8988T (cell line): Measurements from ENCODE around the gene CENPI.
"Not testable (repeated sequence)": the region's sequence is repeated elsewhere in the genome, so short reads cannot be mapped to it uniquely, and the experiment has no call there.

ENCODE experiments used
- DNase-seq: peaks from one replicate; pipeline ENCODE4 v3.0.0; 2011

Gene CENPI, protein sequence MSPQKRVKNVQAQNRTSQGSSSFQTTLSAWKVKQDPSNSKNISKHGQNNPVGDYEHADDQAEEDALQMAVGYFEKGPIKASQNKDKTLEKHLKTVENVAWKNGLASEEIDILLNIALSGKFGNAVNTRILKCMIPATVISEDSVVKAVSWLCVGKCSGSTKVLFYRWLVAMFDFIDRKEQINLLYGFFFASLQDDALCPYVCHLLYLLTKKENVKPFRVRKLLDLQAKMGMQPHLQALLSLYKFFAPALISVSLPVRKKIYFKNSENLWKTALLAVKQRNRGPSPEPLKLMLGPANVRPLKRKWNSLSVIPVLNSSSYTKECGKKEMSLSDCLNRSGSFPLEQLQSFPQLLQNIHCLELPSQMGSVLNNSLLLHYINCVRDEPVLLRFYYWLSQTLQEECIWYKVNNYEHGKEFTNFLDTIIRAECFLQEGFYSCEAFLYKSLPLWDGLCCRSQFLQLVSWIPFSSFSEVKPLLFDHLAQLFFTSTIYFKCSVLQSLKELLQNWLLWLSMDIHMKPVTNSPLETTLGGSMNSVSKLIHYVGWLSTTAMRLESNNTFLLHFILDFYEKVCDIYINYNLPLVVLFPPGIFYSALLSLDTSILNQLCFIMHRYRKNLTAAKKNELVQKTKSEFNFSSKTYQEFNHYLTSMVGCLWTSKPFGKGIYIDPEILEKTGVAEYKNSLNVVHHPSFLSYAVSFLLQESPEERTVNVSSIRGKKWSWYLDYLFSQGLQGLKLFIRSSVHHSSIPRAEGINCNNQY

DNA sequence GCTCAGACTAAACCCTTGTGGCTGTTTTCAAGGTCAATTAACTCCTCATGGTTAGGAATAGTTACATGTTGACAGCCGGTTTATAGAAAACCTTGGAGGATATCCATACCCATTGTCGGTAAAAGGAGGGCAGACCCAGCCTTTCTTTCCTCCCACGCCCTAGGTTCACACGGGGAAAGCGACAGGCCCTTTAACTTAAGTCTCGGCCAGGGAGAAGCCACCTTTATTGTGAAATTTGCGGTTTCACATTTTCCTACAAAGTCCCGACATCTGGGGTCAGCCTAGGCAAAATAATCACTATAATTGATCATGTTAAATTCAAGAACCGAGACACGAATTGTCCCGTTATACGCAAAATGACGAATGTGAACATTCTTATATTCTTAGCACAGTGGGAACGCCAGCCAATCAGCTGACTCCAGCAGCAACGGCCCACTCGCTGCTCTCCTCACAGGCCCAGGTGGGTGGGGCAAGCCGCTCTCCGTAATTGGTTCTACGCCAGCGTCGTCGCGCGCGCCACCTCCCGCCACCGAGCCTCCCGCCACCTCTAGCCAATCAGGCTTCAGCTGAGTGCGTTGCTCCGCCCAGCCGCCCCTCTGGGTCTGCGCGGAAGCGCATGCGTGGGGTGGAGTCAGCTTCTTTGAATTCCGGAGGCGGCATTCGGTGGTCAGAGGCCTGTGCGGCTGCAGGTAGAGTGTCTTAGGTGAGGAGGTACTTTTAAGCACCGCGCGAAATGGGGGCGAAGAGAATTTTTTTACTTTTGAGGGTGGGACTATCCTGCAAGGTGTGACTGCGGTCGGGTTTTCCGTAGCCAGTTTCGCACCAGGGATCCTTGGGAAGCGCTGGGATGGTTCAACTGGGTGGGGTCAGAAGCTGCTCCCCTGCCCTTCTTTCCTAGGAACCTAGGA, at the start of gene CENPI:
Gene CENPI, plus strand, starts transcription at position 659 of the 908 bp plus-strand sequence. CDS start 2,867 bp downstream, outside the sequence.
- peak; percentile 56 for DNase-seq

DNA sequence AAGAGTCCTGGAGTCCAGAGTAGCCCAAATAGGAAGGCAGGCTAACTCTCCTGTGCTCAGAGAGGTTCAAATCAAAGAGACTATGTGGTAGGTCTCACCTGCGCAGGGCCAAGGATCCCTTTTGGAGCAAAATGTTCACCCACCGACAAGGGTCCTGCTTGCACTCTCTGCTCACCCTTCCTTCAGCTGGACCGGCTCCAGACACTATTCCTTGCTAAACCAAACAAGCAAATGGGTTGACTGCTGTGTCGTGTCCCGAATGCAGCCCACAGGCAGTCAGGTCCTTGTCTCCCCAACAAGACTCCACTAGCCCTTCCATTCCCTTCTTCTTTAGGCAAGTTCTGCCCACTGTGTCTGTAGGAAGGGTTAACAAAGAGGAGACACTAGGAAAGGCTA, 46.9 kb upstream of the CENPI start:
- DNase-seq, result no peak

DNA sequence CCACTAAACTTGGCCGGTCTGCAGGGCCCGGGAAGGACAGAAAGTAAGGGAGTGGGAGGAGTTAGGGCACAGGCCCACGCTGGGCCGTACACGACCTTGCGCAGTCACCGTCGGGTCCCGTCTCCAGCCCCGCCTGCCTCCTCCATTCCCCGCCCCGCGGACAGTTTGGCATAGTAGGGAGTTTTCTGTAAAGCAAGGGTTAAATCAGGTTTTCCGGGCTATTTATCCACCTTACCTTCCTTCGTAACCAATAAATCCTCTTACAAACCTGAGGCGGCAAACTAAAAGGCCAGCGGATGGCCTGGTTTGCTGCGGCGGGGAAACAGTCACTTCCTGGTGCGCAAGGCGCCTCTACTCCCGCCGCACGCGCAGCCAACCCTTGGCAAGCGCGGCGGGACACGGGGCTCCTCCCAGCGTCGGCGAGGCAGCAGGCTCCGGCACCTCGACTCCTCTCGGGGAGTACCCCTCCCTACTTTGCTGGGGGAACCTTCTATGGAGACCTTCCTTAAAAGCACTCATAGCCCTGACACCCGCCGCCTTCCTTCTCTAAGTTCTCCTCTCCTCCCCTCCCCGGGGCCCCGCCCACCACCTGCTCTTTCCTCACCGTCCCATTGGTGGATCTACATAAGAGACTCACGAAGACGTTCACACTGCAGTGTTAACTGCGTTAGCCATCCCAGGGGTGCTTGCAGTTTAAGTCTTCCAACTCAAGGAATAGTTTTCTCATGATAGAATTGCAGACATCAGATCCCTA, 46.3 kb upstream of the CENPI start, which contains the start of gene TRMT2B:
Gene TRMT2B, minus strand, starts transcription at position 563 of the 754 bp plus-strand sequence. CDS start 9,822 bp downstream, outside the sequence.
- DNase-seq, result peak; percentile 24

GRCh38 chrX:101056551-101056950, 41.5 kb upstream of the CENPI start:
- DNase-seq, result not testable (repeated sequence)

DNA sequence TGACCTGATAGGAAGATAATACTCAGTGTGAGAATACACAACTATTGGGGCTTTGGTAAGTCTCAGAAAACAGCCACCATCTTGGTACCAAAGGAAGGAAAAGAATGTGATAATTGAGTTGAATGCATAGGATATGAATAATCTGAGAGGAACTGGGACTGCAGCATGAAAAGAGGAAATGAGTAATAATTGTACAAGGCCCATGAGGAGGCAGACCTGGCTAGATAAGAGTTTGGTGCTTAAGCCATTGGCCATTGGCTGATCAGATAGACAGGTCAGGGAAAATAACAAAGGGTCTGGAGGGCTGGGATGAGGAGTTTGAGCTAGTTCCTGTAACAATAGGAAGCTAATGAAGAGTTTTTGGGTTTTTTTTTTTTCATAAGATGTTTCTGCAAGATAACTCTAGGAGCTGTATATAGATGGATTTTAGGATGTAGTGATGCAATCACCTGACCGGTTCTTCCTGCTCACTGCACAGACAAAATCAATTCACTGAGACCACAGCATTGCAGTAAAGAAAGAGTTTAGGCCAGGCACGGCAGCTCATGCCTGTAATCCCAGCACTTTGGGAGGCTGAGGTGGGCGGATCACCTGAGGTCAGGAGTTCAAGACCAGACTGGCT, 40.8 kb upstream of the CENPI start:
- DNase-seq, result peak; percentile 33

DNA sequence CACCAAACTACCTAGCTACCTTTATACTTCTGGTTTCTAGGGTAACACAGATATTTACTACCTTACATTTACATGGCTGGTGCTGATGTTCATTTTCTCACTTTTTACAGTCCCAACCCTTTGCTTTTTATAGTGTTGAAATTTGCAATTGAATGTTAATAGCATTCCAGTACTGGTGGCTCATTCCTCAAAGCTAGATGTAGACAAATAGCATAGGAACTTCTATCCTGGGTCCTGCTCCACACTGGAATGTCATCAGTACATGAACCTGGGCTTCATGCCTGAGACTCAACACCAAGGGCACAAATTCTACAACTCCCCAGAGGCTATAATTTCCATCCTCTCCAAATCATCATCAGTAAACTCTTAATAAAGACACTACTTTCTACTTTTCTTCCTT, 35.8 kb upstream of the CENPI start:
- DNase-seq, result no peak

GRCh38 chrX:101071582-101071981, 26.4 kb upstream of the CENPI start:
- no peak for DNase-seq

- no peak for DNase-seq
Observed at GRCh38 chrX:101078716-101079598, 19.0 kb upstream of the CENPI start, which contains the start of gene TMEM35A. TSS of gene TMEM35A (plus strand) at chrX:101078879. CDS start at chrX:101079003, 124 bp downstream.

GRCh38 chrX:101079736-101080270, 18.2 kb upstream of the CENPI start:
- no peak for DNase-seq

- DNase-seq, result no peak
Observed at GRCh38 chrX:101080326-101081124, 17.5 kb upstream of the CENPI start.

DNA sequence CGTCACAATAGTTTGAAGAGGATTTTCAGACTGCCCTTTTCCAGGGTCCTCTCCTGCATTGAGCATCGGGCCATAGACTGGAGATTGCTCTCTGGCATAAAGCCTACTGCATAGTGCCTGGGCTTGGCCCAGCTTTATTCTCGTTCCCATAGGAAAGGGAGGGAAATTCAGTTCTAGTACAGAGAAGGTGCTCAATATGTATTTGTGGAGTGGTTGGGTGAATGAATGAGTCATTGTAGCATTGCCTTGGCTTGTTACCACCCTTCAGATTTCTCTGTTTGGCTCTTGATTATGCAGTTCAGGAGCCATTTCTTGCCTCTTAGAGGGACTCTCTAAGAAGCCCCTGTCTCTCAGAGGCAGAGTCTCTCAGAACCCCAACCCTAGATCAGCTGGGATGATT, 16.8 kb upstream of the CENPI start:
- no peak for DNase-seq

DNA sequence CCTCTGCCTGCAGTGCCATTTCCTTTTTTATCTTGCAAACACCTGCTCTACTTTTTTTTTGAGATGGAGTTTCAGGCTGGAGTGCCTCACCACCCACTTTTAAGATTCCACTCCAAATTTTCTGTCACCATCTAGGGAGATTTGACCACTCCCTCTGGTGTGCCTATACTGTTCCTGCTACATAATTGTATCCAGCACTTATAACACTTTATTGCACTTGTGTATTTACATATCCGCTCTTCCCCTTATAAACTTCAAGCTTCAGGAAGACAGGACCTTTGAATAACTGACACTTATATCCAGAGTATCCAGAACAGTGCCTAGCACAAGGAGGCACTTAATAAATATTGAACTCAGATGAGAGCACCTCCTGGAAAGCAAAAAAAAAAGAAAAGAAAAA, 6.2 kb upstream of the CENPI start:
- DNase-seq, result no peak

- no peak for DNase-seq
Observed at GRCh38 chrX:101108284-101108683, 10.3 kb downstream of the CENPI start.

- DNase-seq, result no peak
Observed at GRCh38 chrX:101117701-101118100, 19.7 kb downstream of the CENPI start.

DNA sequence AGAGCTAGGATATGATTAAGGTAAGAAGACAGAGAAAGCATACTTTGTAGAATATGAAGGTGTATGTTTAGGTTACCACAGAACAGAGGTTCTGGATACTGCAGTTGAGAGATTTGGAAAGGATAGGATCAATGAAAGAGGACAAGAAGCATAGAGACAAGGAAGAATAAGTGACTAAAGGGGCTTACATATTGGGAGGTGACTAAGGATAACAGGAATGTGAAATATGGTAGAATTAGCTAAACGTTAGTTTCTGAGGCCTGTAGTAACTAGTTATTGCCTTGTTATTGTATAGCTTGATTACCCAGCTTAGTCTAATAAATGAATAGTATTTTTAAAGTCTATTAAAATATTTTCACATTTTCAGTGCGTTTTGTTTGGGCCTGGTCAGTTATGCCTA, 38.2 kb downstream of the CENPI start:
- DNase-seq, result no peak
